ENCODE results near the gene RBM47.
"Not testable (repeated sequence)": the region's sequence is repeated elsewhere in the genome, so short reads cannot be mapped to it uniquely, and the experiment has no call there.

The RBM47 gene

DNA sequence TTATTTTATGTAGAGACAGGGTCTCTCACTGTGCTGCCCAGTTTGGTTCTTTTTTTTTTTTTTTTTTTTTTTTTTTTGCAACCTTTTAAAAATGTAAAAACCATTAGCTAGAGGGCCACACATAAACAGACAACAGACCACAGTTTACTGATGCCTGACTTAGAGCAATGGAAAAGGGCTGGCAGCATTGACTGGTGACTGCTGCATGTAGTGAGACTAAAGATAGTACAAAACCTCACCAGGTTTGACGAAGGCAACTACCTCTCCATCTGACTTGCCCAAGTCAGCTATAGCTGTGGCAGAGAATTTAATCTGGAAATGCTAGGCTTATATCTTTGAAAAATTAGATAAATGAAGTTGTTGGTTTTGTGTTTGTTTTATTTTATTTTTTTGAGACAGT, 102.9 kb downstream of the RBM47 start:
- no peak for DNase-seq (ENCODE audit: low read depth)

DNA sequence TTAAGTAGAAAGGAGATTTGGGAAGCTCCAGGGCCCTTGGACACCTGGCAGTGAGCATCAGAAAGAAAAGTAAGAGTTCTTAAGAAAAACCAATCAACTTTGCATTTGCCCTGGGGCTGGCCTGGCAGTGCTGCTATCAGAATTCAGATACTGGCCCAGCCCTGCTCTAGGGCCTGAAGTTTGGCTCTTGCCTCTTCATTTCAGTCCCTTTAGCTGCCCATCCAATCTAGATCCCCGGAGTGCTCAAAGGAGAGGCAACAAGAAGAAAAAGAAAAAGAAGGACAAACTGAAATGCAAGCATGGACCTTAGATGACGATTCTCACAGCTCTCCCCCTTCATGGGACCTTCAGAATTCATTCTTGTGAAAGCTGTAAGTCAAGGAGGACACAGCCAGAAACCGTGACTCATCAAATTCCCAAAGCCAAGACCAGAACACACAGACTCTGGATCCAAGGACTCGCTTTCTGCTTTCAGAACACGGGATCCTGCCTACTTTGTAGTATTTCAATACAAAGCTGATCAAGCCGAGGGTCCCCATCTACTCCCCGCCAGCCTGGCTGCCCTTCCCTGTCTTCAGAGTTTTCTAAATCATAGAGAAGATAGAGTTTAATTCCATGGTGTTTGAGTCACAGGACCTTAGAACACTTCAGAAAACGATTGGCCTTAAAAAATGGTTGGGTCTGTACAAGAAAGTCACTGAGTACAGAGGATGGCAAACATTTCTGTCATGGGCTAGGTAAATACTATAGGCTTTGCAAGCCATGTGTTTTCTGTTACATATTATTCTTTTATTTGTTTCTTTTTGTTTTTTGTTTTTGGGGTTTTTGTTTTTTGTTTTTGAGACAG, 103.7 kb downstream of the RBM47 start:
- DNase-seq (ENCODE audit: low read depth), result no peak

DNA sequence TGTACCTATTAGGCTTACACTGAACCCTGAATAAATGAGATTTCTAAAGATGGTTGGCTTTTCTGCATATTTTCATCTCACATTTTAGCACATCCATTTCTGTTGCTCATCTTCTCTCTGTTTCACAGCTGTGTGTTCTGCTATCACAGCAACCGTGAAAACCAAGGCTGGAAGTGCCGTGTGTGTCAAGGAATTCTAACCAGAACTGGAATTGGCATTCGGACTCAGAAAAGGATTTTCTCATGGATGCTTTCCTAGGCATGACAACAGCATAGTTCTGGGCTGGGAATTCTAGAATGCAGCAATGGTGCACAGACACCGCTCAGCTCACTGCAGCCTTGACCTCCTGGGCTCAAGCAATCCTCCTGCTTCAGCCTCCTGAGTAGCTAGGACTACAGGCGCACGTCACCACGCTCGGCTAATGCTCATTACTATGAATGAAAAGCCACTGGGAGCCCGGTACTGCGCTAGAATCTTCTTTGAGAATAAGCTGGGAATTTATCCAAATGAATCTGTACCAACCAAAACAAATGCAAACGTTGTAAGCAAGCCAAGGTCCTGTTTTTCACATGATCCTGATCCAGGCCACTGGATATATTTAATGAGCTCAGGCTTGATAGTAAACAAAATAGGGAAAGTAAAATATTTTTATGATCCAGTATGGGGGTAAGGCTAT, 105.2 kb downstream of the RBM47 start:
- DNase-seq (ENCODE audit: low read depth), result no peak

DNA sequence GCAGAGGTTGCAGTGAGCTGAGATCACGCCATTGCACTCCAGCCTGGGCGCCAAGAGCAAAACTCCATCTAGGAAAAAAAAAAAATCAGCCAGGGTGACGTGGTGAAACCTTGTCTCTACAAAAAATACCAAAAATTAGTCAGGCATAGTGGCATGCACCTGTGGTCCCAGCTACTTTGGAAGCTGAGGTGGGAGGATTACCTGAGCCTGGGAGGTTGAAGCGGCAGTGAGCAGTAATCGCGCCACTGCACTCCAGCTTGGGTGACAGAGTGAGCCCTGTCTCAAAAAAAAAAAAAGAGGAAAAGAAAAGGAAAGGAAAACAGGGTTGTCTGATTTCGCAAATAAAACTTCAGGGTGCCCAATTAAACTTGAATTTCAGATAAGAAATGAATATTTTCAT, 106.1 kb downstream of the RBM47 start:
- DNase-seq (ENCODE audit: low read depth), result no peak

DNA sequence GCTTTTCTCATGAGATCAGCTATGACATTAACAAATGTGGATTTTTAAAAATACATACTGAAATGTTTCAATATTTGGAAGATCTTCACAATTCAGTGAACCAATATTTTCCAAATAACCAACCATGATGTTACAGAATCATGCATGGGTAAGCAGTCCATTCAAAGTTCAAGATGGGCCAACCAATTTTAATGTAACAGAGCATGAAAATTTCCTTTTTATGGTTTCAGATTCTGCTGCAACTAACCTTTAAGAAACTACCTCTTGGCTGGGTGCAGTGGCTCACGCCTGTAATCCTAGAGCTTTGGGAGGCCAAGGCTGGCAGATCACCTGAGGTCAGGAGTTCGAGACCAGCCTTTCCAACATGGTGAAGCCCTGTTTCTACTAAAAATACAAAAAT, 107.7 kb downstream of the RBM47 start:
- DNase-seq (ENCODE audit: low read depth), result no peak

DNA sequence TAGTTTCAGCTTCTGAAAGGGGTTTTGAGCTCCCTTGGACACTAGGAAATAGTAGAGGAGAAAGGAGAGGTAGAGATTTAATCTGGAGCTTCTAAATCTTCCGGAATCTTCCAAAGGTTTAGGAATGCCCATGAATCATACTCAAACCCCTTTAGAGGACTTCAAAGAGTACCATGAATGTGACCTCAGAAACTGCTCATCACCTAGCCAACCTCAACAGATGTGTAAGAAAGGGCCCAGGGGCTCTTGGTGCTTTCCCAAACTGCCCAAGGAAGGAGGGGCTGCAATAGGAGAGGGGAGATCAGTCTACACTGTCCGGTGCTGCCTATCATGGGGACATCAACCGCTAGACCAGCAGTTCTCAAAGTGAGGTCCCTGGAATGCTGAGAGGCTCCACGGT, 109.1 kb downstream of the RBM47 start:
- DNase-seq (ENCODE audit: low read depth), result no peak

DNA sequence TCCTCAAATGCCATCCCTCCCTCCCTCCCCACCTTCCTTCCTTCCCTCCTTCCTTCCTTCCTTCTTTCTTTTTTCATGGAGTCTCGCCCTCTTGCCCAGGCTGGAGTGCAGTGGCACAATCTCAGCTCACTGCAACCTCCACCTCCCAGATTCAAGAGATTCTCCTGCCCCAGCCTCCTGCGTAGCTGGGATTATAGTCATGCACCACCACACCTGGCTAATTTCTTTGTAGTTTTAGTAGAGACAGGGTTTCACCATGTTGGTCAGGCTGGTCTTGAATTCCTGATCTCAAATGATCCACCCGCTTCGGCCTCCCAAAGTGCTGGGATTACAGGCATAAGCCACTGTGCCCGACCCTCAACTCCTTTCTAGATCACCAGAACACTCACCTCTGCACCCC, 112.6 kb downstream of the RBM47 start:
- DNase-seq (ENCODE audit: low read depth), result not testable (repeated sequence)

DNA sequence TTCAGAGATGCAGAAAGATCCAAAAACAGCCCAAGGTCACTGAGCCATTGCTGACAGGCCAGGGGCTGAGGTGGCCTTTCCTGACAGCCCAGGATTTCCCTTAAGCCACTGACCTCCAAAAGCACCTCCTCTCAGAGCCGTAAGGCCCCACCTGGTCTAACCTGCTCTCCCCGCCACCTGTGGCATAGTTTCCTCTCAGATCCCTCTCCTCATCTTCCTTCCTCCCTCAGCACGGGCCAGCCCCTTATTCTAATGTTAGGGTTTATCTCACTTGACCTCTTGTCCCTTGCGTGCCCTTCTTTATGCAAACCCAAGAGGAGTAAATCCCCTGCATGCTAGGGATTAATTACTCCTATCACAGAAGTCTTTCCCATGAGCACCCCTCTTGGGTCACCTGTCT, 113.0 kb downstream of the RBM47 start:
- DNase-seq (ENCODE audit: low read depth), result no peak

DNA sequence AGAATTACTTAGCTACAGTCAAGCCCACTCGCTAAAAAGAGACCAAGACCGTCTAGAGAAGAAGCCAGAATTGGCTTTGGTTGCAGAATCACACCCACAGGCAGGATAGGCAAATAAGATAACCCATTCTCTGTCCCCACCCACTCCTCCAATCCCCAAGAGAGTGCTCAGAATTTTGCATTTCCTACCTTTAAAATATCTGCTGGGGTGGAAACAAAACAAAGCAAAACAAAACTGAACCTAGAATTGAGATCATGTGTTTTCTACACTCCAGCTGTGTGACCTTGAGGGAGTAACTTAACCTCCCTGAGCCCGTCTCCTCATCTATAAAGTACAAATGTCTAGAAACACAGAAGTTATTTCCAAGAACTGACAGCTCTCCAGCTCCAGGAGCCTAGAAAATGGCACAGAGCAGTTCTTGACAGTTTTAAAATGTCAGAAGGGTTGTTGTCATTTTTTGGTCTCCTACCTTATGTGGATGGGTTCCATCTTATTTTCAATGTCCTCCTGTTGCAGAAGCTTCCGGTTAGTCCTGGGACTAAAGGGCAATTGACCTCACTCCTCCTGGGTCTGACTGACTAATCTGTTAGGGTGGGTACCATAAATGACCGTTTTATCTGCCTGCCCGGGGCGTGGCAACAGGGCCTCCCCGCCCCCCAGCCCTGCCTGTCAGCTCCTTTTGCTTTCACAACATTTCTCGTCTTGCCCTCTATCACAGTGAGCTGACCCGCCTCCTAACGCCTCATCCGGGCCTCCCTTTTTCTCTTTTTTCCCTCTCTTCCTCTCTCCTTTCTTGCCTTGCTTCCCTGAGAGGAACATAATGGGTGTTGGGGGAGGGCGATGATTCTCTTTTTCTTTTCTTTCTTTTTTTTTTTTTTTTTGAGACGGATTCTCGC, 114.0 kb downstream of the RBM47 start:
- DNase-seq (ENCODE audit: low read depth), result no peak

DNA sequence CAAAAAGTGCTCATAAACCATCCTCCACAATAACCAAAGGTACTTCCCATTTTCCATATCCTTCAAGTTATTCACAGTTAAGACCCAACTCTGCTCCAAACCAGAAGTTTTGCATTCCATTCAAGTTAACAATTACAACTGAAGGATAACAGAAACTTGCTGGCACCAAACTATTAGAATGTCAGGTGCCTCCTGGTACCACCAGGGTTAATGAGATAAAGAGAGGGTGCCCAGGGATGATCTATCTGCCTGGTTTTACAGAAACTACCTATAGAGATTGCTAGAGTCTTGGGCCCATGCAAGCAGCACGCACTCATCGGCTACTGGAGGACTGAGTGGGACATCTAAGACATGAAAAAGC, 114.6 kb downstream of the RBM47 start:
- no peak for DNase-seq (ENCODE audit: low read depth)

DNA sequence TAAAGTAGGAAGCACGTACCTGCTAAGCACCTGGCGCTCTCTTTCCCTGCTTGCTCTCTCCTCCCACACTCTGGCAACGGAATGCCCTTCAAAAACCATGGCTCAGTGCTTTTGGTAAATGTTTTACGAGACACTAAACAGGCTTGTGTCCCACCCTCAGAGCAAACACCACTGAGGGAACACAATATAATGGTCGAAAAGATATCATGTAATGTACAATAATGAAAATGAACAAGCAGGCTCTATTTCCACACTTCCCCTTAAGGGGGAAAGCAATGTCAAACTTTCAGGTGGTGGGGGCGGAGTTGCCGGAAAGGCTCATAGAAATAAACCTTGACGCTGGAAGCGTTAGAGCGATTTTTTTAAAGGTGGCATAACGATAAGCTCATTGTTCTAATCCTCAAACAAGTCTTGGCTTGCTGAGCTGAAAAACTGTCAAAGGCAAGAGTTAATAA, 115.1 kb downstream of the RBM47 start:
- DNase-seq (ENCODE audit: low read depth), result no peak

DNA sequence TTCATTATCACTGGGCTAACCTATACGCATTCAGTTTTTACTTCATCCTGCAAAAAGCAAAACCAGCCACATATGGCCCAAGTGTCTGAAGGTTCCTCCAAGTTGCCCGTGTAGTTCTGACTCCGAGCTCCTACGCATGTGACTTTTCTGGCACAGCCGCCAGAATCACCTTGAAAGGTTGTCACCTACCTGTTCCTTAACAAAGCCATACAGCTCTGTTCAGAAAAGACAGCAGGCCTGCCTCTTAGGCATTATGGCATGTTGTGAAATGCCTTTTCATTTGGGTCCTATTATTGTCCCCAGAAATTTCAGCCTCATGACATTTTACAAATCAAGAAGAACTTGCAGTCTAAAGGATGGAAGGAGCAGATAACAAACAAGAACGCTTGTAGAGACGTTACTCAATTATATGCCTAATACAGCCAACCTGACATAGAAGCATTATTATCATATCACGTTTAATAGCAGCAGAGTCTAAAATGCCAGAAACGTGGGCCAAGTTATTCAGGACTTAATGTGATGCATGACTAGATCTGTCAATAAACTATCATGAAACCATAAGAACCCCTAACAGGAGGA, 118.5 kb downstream of the RBM47 start:
- no peak for DNase-seq (ENCODE audit: low read depth)

DNA sequence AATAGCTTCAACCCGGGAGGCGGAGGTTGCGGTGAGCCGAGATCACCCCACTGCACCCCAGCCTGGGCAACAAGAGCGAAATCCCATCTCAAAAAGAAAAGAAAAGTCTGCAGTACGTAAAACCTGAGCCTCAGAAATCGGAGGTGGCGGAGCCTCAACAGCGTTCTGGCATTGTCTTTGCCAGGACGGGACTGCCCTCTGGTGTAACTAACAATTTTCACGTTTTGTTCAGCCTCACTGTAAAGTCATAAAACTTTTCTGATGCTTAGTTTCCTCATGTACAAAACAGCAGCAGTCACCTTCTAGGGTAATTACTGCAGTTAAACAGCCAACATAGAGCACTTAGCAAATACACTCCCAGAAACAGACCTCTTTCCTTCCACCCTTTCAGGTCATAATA, 121.7 kb downstream of the RBM47 start:
- no peak for DNase-seq (ENCODE audit: low read depth)

DNA sequence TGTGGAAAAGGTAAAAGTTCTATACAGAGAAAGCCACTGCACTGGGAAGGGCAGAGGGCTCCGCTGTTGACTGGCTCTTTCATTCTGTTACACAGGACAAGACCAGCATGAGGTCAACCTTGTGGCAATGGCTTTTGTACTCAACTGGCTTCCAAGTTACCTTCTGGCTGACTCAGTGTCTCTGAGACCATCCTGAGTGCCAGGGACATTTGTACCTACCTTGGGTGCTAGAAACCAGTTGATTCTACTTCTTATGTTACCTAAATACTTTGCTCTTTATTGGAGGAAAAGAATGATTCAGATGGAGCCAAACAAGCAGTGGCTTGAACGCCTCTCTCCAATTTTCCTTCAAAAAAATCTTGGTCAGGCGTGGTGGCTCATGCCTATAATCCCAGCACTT, 123.2 kb downstream of the RBM47 start:
- DNase-seq (ENCODE audit: low read depth), result no peak

DNA sequence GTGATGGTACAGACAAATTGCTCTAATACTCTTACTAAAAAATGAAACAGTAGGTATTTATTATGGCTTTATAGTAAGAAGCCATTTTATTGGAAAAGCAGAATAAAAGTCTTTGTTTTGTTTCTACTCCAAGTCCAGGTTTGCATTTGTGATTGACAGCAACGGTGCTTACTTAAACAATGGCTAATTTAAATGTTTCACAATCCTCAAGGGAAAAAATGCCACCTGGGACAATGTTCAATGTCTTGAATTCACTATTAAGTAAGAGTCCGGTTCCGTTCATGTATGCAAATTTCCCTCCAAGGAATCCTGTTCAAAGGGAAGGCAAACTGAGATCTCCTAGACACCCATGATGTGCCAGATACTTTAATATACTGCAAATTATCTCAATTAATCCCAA, 123.6 kb downstream of the RBM47 start:
- no peak for DNase-seq (ENCODE audit: low read depth)

DNA sequence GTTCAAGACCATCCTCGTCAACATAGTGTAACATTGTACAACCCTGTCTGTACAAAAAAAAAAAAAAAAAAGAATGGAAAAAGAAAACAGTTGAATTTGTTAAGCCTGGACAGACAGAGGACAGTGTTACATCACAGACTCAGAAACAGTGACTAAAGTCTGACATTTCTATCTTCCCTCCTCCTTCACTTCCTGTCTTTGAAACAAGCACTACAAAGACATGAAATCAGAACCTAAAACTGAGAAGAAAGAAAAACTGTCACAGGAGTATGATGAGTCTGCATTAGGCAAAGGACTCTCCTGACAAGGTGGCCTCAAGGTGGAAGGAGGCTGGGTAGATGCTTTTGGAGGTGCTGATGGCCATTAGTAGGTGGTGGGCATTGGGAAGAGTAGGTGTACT, 126.7 kb downstream of the RBM47 start:
- DNase-seq (ENCODE audit: low read depth), result no peak

DNA sequence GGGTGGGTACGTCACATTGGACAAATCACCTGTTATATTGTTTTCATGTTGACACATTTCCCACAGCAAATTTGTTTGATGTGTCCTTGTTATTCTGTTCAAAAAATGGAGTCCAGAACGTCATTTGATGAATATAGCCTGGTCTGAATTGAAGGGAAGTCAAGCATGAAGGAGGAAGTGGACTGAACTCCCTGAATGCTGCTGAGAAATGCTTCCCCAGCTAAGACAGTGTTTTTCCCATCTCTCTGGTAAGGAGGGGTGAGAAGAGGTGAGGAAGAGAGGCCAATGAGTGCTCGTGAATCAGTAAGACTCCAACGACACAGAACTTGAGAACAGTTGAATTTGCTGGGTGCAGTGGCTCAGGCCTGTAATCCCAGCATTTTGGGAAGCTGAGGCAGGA, 127.4 kb downstream of the RBM47 start:
- no peak for DNase-seq (ENCODE audit: low read depth)

DNA sequence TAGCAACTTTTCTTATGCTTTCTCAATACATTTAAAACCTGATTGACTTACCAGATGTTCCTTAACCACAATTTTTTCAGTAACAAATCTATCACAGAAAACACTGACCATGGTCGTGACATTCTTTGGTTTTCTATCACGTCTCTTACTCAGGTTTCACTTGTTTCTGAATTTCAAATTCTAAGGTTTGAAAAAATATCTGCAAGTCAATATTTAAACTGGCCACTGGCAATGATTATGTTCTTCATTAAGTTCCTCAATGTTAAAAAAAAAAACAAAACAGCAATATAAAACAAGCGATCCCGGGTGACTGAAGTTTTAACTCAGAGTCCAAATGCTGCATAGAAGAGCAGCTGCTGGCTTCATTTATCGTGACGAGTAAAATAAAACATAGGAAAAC, 128.9 kb downstream of the RBM47 start:
- DNase-seq (ENCODE audit: low read depth), result no peak

DNA sequence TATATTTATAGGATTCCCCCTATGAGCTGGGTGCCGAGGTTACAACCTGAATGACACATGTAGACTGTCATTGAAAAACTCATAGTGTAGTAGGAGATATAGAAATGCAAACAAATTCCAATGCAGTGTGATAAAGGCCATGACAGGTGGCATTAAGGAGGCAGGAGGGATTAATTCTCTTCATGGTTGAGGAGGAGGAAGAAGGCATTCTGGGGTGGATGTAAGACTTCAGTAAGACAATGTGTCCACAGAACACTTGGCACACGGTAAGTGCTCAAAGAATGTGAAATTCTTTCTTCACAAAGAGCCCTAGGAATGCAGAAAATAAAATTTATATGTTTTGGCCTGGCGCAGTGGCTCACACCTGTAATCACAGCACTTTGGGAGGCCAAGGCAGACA, 136.5 kb downstream of the RBM47 start:
- no peak for DNase-seq (ENCODE audit: low read depth)

DNA sequence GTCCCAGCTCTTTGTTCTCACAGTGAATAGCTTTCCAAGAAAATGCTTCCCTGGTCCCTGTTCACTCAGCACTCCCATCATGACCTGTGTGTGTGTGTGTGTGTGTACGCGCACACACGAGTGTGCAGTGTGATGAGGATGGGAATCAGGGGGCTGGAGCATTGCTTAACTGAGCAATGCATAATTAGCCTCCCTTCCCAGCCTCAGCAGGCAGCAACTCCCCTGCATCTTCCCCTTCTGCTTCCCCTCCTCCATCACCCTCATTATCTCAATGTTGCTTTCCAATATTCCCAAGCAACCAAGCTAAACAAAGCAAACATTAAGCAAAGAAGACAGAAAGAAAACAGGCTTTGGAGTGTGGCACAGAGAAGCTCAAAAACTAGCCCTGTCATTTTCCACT, 137.0 kb downstream of the RBM47 start:
- no peak for DNase-seq (ENCODE audit: low read depth)

DNA sequence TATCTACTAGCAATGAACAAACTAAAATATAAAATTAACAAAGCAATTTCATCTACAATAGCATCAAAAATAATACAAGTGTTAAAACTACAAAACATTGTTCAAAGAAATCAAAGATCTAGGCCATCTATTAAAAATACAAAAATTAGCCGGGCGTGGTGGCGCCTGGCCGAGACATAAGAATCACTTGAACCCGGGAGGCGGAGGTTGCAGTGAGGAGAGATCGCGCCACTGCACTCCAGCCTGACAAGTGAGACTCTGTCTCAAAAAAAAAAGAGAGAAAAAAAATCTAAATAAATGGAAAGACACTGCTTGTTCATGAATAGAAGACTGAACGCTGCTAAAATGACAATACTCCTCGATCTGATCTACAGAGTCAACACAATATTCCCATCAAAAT, 139.2 kb downstream of the RBM47 start:
- DNase-seq (ENCODE audit: low read depth), result no peak

DNA sequence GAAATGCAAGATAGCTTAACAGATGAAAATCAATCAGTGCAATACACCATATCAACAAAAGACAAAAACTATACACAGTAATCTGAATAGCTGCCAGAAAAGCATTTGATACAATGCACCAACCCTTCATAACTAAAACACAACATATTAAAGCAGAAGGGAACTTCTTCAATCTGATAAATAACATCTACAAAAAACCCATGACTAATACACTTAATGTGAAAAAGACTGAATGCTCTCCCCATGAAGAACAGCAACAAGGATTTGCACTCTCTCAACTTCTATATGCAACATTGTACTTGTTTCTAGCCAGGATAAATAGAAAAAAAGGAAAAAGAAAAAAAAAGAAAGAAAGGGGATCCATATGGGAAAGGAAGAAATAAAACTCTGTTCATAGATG, 139.7 kb downstream of the RBM47 start:
- DNase-seq (ENCODE audit: low read depth), result no peak

Data from stimulated activated CD8-positive, alpha-beta memory T cell treated with anti-CD3 and anti-CD28 coated beads, Interleukin-4, amount 100 ng/mL, for 24 hours (primary cell).